Measurements from ENCODE around the gene AKNA. TPM values are rescaled to one million over a fixed set of nuclear protein-coding genes. Genes with fewer than 3 reads are reported as not detected.

Gene AKNA
- total RNA-seq, 1 donor from 2014 or later = 12.8 TPM

DNA sequence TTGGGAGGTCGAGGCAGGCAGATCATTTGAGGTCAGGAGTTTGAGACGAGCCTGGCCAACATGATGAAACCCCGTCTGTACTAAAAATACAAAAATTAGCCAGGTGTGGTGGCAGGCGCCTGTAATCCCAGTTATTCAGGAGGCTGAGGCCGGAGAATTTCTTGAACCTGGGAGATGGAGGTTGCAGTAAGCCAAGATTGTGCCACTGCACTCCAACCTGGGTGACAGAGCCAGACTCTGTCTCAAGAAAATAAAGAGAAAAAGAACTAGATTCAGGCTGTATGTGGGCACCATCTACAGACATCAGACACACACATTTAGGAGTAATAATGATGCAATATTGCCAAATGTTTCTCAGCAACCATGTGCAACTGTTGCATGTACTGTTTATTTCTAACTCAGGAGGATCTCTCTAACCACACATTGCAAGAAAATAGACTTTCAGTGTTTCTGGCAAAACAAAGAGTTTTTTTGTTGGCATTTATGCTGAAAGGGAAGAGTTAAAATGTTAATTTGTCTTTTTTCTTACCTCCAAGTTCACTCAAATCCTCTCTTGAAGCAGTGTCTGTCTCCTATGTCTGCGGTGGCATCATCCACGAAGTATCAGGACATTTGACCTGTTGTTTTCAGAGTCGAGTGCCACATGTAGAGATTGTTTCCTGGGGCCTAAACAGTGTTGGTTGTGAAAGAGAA, 70.0 kb downstream of the AKNA start:
- no peak for DNase-seq

DNA sequence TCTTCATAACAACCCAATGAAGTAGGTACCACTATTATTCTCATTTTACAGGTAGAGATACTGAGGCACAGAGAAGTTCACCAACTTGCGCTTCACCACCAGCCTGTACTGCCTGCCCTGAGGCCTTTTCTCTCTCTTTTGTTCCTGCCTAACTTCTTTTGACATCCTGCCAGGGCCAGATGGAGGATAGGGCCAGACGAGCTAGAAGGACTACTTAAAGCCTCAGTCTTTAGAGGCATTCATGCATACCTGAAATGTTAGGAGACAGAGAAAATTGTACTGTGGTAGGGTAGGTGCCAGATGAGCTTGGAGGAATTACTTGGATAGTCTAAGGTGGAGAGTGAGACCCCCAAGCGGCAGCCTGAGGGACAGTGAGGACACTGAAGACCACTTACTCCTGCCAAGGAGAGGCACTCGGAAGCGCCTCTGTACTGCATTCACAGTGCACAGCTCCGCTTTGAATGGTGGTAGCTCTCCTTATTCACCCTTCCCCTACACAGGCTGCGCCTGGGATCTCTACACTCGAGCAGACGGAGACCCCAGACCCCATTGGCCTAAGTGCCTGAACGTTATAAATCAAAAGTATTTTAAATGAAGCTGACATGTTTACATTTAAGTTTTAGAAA, 71.1 kb downstream of the AKNA start:
- DNase-seq = no peak

- DNase-seq = no peak
These were observed 71.9 kb downstream of the AKNA start for GRCh38 chr9:114315723-114316363.

DNA sequence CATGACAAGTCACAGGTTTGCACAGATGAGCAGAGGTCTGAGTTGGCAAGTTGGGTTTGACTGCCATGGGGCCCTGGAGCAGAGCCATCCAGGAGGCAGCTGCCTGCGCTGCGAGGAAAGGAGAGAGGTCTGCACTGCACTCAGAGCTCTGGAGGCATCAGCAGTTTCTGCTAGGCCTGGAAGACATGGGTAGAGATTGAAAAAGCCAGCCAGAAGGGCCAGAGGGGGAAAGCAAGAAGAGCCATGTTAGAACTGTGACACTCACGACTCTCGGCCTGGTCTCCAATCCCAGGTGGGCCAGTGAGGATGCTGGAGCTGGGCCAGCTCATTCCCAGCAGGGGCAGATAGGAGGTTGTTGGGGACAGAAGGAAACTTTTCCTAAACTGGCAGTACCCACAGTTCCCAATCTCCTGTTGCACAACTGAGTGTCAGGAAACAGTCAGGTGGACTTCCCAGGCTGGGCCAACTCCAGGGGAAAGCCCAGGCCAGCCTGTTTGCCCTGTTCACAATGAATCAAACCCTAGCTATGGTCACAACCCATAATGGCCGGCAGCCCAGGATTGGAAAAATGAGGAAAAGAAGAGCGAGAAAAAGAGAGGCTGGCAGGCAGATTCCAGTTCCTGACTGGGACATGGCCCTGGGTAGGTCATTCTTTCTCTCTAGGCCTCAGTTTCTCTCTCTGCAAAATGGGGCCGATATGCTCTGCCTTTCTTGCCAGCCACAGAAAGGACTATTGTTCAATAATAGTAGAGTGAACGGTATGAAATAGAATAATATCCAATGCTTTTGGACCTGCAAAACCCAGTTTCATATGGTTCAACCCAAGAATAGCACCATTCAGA, 72.7 kb downstream of the AKNA start:
- no peak for DNase-seq

GRCh38 chr9:114314256-114314867, 73.4 kb downstream of the AKNA start:
- DNase-seq = no peak

- DNase-seq = no peak
These were observed 74.6 kb downstream of the AKNA start for GRCh38 chr9:114313186-114313585.

DNA sequence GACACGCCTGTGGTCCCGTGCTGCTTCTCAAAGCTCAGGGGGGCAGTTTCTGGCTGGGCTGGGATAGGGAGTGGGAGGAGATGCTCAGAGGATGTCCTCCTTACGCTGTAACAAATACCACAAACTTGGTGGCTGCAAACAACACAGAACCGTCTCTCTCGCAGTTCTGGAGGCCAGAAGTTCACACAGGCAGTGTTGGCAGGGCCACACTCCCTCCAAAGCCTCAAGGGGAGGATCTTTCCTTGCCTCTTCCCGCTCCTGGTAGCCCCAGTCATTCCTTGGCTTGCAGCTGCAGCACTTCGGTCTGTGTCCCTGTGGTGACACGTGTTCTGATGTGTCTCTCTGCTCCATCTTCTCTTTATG, 75.3 kb downstream of the AKNA start:
- DNase-seq = no peak

- DNase-seq = no peak
These were observed 75.9 kb downstream of the AKNA start for GRCh38 chr9:114311571-114312512.

DNA sequence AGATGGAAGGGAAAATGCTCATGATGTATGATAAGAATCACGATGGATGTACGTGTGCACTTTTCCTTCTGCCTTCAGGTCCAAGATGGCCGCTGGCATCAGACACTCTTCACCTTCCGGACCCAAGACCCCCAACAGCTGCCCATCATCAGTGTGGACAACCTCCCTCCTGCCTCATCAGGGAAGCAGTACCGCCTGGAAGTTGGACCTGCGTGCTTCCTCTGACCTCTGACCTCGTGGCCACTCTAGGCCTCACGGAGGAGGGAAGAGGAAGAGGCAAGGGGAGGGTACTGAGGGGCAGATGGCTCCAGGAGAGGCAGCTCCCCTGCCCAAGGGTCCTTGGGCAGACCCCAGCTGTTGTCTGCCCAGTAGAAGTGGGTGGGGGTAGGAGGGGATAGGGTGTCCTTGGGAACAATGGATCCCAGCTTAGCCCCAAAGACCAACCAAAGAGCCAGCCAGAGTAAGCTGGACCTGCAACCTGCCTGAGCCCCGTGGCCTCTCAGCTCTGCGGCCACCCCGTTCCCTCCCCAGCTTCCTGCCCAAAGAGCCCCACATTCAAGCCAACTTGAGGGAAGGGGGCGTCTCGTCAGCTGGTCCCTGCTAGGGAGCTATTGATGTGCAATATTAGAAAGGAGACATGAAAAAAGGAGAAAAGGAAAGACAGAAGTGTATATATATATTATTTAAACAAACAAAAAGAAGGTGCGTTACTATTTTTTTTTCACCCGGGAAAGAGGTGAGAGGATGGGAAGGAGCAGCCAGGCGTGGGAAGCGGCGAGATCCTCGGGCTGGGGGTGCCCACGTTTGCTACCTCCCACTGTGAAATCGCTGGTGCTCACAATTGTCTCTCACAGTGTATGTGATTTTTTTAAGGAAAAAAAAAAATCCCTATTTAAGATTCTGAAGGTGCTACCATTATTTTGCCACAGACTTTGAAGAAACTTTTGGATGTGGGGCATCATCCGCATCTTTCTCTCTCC, 77.0 kb downstream of the AKNA start:
- DNase-seq = no peak

DNA sequence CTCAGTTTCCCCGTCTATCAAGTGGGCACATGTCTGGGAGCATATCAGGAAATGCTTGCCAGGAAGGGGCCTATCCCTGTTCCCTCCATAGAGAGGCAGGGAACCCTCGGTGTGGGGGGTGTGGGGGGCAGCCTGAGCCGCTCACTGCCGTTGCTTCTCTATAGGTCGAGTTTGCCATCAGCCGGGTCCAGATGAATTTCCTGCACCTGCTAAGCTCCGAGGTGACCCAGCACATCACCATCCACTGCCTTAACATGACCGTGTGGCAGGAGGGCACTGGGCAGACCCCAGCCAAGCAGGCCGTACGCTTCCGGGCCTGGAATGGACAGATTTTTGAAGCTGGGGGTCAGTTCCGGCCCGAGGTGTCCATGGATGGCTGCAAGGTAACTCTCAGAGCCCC, 78.7 kb downstream of the AKNA start:
- no peak for DNase-seq

GRCh38 chr9:114308361-114308950, 79.3 kb downstream of the AKNA start:
- DNase-seq = no peak

GRCh38 chr9:114307899-114308267, 79.9 kb downstream of the AKNA start:
- no peak for DNase-seq

DNA sequence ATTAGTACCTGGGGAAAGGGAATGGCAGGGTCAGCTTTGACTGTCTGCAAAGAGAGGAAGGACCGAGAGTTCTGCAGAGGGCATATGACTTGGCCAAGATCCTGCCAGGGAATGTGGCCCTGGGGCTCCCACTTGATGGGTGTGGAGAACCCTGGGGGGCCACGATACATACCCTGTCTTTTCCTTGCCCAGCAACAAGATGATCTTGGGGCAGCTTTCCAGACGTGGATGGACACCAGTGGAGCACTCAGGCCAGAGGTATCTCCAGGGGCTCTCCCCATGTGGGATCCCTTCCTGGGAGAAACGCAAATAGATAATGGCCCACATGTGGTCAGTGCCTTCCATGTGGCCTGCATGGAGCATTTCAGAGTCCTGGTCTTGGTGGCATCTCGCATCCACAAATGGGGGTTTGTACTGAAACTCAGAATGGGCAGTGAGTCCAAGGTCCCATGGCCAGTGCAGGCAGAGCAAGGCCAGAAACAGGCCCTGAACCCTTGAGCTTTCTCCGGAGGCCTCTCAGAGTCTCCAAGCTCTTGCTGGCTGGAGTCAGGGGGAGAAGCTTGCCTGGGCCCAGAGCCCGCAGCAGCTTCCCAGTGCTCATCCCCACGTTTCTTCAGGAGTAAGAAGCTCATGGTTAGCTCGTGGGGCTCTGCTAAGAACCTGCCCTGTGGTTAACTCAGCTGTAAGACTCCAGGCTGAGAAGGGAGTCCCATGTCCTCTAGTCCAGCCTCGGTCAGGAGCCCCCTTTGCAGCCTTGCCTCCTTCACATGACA, 83.2 kb downstream of the AKNA start:
- no peak for DNase-seq

DNA sequence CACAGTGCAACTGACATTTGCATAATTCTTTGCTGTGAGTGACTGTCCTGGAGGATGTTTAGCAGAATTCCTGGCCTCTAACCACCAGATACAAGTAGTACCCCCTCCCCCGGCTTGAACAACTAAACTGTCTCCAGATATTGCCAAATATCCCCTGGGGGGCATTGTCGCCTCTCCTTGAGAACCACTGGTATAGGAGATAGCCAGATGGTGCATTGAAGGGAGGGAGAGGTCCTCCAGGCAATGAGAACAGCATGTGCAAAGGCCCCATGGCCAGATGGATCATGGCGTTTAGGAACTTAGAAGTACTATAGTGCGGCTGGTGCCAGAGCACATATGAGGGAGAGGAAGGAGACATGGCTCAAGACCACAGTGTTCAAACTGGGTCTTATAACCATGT, 83.8 kb downstream of the AKNA start:
- DNase-seq = no peak

DNA sequence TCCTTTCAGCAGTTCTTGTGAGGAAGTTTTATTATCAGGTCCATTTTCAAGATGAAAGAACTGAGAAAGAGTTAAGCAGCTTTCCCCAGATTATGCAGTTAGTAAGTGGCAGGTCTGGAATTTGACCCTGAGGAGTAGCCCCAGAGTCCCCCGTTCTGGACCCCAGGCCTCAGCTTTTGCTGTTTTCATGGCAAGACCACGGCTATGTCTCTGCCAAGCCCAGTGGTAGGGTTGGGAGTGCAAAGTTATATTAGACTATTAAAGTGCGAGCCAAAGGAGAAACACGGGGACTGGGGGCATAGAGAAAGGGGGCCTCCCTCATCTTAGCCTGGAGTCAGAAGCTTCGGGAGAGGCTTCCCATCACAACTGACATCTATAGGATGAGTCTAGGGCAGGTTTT, 84.2 kb downstream of the AKNA start:
- DNase-seq = no peak

GRCh38 chr9:114302727-114303126, 85.1 kb downstream of the AKNA start:
- DNase-seq = no peak

DNA sequence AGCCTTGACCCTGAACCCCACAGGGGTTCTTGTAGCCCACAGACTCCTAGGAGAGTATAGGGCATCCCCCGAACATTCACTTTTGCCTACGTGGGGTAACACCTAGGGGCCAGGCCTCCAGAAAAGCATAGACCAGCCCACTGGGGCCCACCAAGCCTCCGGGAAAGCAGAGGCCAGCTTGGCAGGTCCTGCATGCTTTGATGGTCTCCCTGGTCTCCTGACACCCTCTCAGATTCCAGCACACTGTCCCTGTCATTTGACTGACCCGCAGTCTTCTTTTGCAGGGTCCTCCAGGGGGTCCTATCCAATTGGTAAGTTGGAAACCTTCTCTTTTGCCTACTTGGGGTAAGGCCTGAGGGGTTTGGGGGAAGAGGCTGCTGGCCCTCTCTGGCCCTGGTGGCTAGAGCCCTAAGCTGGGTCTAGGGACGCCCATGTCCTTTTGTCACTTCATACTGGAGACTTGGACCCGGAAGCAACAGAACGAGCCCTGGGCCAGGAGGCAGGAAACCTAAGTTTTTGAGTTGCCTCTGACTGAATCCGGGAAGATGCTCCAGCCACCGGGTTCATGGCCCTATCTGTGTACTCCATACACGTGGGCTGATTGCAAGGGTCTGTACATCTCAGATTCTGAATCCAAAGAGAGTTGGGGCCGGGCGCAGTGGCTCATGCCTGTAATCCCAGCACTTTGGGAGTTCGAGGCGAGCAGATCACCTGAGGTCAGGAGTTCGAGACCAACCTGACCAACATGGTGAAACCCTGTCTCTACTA, 85.8 kb downstream of the AKNA start:
- no peak for DNase-seq

Data from skin of body (tissue), 2 donors.